Endodermal cell (in vitro differentiated cells): ENCODE results near the gene TNFRSF1B. TPM values are rescaled to one million over a fixed set of nuclear protein-coding genes. Genes with fewer than 3 reads are reported as not detected.

Experiments used
- DNase-seq: peaks from one replicate; pipeline ENCODE4 v3.0.0-alpha.2; 2017
- H3K27ac ChIP-seq: 2 replicates; pipeline ENCODE4 v1.5.1; 2013; ENCODE audit warnings: mild to moderate bottlenecking, low read depth, low read length, moderate library complexity
- H3K27me3 ChIP-seq: 2 replicates; pipeline ENCODE4 v1.6.1; 2013; ENCODE audit warnings: mild to moderate bottlenecking, low read length, moderate library complexity; ENCODE audit not compliant: insufficient read depth, control insufficient read depth, poor library complexity, severe bottlenecking
- H3K36me3 ChIP-seq: 2 replicates; pipeline ENCODE4 v1.7.0; 2013; ENCODE audit warnings: mild to moderate bottlenecking, low read length, moderate library complexity; ENCODE audit not compliant: control insufficient read depth, insufficient read depth
- H3K4me1 ChIP-seq: one replicate; pipeline ENCODE4 v1.7.0; 2013; ENCODE audit warnings: low read length; ENCODE audit not compliant: control insufficient read depth, insufficient read depth
- H3K4me3 ChIP-seq: 2 replicates; pipeline ENCODE4 v1.5.1; 2013; ENCODE audit warnings: mild to moderate bottlenecking, low read length, moderate library complexity
- H3K9ac ChIP-seq: 2 replicates; pipeline ENCODE4 v1.6.1; 2013; ENCODE audit warnings: mild to moderate bottlenecking, low read length, moderate library complexity; ENCODE audit not compliant: poor library complexity, severe bottlenecking; ENCODE audit errors: extremely low read depth
- H3K9me3 ChIP-seq: 2 replicates; pipeline ENCODE4 v1.6.1; 2013; ENCODE audit warnings: mild to moderate bottlenecking, low read length, moderate library complexity; ENCODE audit not compliant: control insufficient read depth
- H3K27ac Mint-ChIP-seq: 2 replicates; pipeline ENCODE4 v1.8.0; 2020; ENCODE audit warnings: mixed read lengths
- H3K27me3 Mint-ChIP-seq: 2 replicates; pipeline ENCODE4 v1.8.0; 2021; ENCODE audit warnings: mild to moderate bottlenecking, mixed read lengths; ENCODE audit not compliant: insufficient read depth
- H3K36me3 Mint-ChIP-seq: 2 replicates; pipeline ENCODE4 v1.8.0; 2020; ENCODE audit warnings: low read depth, mixed read lengths
- H3K4me1 Mint-ChIP-seq: 2 replicates; pipeline ENCODE4 v1.8.0; 2020; ENCODE audit warnings: mixed read lengths
- H3K4me3 Mint-ChIP-seq: 2 replicates; pipeline ENCODE4 v1.8.0; 2020; ENCODE audit warnings: mild to moderate bottlenecking, moderate library complexity, mixed read lengths
- H3K9me3 Mint-ChIP-seq: 2 replicates; pipeline ENCODE4 v1.8.0; 2020; ENCODE audit warnings: mild to moderate bottlenecking, mixed read lengths
- WGBS, 2 experiments: methylation state at CpG; one replicate each; pipeline versions ENCODE4 v1.1.5 to v1.1.7; 2013; ENCODE audit warnings: missing lambda C conversion rate in 2 of 2, mixed read lengths in 1 of 2; ENCODE audit not compliant: insufficient coverage in 1 of 2, insufficient read length in 1 of 2; 5-methylcytosine and 5-hydroxymethylcytosine counted together
- total RNA-seq, 2 donors: library from RNA; stranded (reverse); fragmentation: NEBNext Ultra II Directional in 1 of 2; extraction: Animal tissue kit (Norgen Biotek cat#: 25700) in 1 of 2; gene quantifications; 2 replicates in 1 of 2; 3 replicates in 1 of 2; pipeline ENCODE4 v1.2.1, GENCODE V29; 2021
- TF ChIP-seq, protein P1 (sequence below): fragments of 200-600 bp; sonication (generic); conservative IDR thresholded peaks from 2 replicates; pipeline ENCODE4 v1.5.0; 2021; ENCODE audit warnings: antibody characterized with exemption, mild to moderate bottlenecking

TNFRSF1B gene
- total RNA-seq, 2 donors from 2014 or later: 0.24 to 0.40 TPM

DNA sequence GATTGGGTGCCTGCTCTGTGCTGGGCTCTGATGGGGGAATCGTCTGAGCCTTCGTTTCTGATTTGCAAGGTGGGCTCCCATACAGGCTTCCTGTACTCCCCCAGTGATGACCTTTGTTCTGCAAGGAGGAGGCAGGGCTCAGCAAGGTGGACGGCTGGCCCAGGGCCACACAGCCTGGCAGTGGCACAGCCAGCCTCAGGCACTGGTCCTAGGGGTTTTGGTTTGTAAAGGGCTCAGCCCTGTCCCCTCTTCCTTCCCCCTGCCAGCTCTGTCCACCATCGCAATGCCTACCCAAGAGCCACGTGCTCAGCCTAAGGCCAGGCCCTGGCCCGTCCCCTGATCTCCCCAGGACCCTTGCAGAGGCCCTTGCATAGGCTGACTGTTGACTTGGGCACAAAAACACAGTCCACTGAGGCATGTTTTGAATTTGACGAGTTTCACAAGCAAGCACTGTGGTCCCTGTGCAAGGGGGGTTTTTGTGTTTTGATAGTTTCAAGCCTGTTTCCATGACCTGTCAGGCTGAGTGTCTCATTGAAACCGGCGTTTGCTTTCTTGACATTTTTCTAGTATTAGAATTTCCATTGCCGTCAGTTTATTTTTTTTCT, 39.5 kb upstream of the TNFRSF1B start:
- DNase-seq: no peak
- WGBS, 2 experiments: 92 to 97% methylated on average over 6 to 10 of the region's 10 CpGs
- no peaks in the 10 kb centered on the region for H3K27me3 ChIP-seq
- Mint-ChIP-seq H3K4me1 (peaks cover 10% of the 10 kb centered on the region), H3K27me3 (no peaks in the 10 kb centered on the region), H3K9me3 (no peaks in the 10 kb centered on the region), H3K36me3 (no peaks in the 10 kb centered on the region), H3K27ac (no peak overlapping the region), H3K4me3 (no peak overlapping the region)
- no peaks in the 10 kb centered on the region for H3K36me3 ChIP-seq
- H3K9ac ChIP-seq: no peak overlapping the region
- H3K4me1 ChIP-seq: peaks cover 4% of the 10 kb centered on the region
- no peak overlapping the region for H3K27ac ChIP-seq
- H3K9me3 ChIP-seq: no peaks in the 10 kb centered on the region
- TF ChIP-seq, protein P1, sequence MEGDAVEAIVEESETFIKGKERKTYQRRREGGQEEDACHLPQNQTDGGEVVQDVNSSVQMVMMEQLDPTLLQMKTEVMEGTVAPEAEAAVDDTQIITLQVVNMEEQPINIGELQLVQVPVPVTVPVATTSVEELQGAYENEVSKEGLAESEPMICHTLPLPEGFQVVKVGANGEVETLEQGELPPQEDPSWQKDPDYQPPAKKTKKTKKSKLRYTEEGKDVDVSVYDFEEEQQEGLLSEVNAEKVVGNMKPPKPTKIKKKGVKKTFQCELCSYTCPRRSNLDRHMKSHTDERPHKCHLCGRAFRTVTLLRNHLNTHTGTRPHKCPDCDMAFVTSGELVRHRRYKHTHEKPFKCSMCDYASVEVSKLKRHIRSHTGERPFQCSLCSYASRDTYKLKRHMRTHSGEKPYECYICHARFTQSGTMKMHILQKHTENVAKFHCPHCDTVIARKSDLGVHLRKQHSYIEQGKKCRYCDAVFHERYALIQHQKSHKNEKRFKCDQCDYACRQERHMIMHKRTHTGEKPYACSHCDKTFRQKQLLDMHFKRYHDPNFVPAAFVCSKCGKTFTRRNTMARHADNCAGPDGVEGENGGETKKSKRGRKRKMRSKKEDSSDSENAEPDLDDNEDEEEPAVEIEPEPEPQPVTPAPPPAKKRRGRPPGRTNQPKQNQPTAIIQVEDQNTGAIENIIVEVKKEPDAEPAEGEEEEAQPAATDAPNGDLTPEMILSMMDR: no peak
- no peak overlapping the region for H3K4me3 ChIP-seq

- 89 to 91% methylated on average over 13 to 15 of the region's 15 CpGs for WGBS, 2 experiments
- H3K27ac Mint-ChIP-seq: no peak overlapping the region
- no peak overlapping the region for H3K9ac ChIP-seq
- H3K4me1 ChIP-seq: peaks cover 4% of the 10 kb centered on the region
- TF ChIP-seq, protein P1: no peak
- peaks cover 10% of the 10 kb centered on the region for H3K4me1 Mint-ChIP-seq
- H3K9me3 ChIP-seq: no peaks in the 10 kb centered on the region
- no peak overlapping the region for H3K4me3 ChIP-seq
- DNase-seq: no peak
- no peaks in the 10 kb centered on the region for H3K27me3 Mint-ChIP-seq
- H3K27me3 ChIP-seq: no peaks in the 10 kb centered on the region
- no peaks in the 10 kb centered on the region for H3K9me3 Mint-ChIP-seq
- H3K36me3 ChIP-seq: no peaks in the 10 kb centered on the region
- no peak overlapping the region for H3K27ac ChIP-seq
- H3K4me3 Mint-ChIP-seq: no peak overlapping the region
- no peaks in the 10 kb centered on the region for H3K36me3 Mint-ChIP-seq
Measured at GRCh38 chr1:12128120-12128519, 38.7 kb upstream of the TNFRSF1B start.

GRCh38 chr1:12129624-12130023, 37.2 kb upstream of the TNFRSF1B start:
- Mint-ChIP-seq H3K27me3 (no peaks in the 10 kb centered on the region), H3K4me1 (peaks cover 10% of the 10 kb centered on the region), H3K36me3 (no peaks in the 10 kb centered on the region), H3K27ac (no peak overlapping the region), H3K9me3 (no peaks in the 10 kb centered on the region), H3K4me3 (no peak overlapping the region)
- no peaks in the 10 kb centered on the region for H3K36me3 ChIP-seq
- no peaks in the 10 kb centered on the region for H3K9me3 ChIP-seq
- no peak overlapping the region for H3K27ac ChIP-seq
- no peak overlapping the region for H3K4me3 ChIP-seq
- 84 to 87% methylated on average over 9 to 12 of the region's 12 CpGs for WGBS, 2 experiments
- peaks cover 4% of the 10 kb centered on the region for H3K4me1 ChIP-seq
- H3K9ac ChIP-seq: no peak overlapping the region
- no peak for DNase-seq
- TF ChIP-seq, protein P1: no peak
- no peaks in the 10 kb centered on the region for H3K27me3 ChIP-seq
